ENCODE data around the gene FHIT.

- TF ChIP-seq CTCF (IDR thresholded peaks at IDR 0.05) (no peak), EZH2phosphoT487 (IDR thresholded peaks at IDR 0.05) (no peak)
Measured at GRCh38 chr3:59777066-59777465, 1474.2 kb downstream of the FHIT start.

All from neural progenitor cell (in vitro differentiated cells).